DOHH2 (cell line): Measurements from ENCODE around the gene ANTXR1.

Source experiments
- H3F3A ChIP-seq: fragments of 200-600 bp; sonication (generic), shearing (Covaris generic); 2 replicates; pipeline ENCODE4 v1.6.0; 2016; ENCODE audit warnings: antibody characterized with exemption, mild to moderate bottlenecking; ENCODE audit not compliant: control insufficient read depth, insufficient read depth
- H3K27ac ChIP-seq: fragments of 200-600 bp; sonication (generic); 2 replicates; pipeline ENCODE4 v1.5.1; 2014; ENCODE audit warnings: low read depth, mild to moderate bottlenecking, low read length, moderate library complexity
- H3K27me3 ChIP-seq: fragments of 200-600 bp; sonication (generic); 2 replicates; pipeline ENCODE4 v1.6.1; 2014; ENCODE audit warnings: mild to moderate bottlenecking, low read length, mixed read lengths; ENCODE audit not compliant: control insufficient read depth
- H3K36me3 ChIP-seq: fragments of 200-600 bp; sonication (generic); 2 replicates; pipeline ENCODE4 v1.6.1; 2014; ENCODE audit warnings: mild to moderate bottlenecking, low read length, moderate library complexity, mixed read lengths; ENCODE audit not compliant: control insufficient read depth
- H3K4me1 ChIP-seq: fragments of 200-600 bp; sonication (generic); 2 replicates; pipeline ENCODE4 v1.6.1; 2014; ENCODE audit warnings: mild to moderate bottlenecking, low read length, mixed read lengths; ENCODE audit not compliant: control insufficient read depth
- H3K4me2 ChIP-seq: fragments of 200-600 bp; sonication (generic); 2 replicates; pipeline ENCODE4 v1.6.0; 2014; ENCODE audit warnings: mild to moderate bottlenecking, low read length, moderate library complexity
- H3K4me3 ChIP-seq: fragments of 200-600 bp; sonication (generic); 2 replicates; pipeline ENCODE4 v1.5.1; 2014; ENCODE audit warnings: mild to moderate bottlenecking, low read length, mixed read lengths
- H3K79me2 ChIP-seq: fragments of 200-600 bp; sonication (generic); 2 replicates; pipeline ENCODE4 v1.6.1; 2014; ENCODE audit warnings: mild to moderate bottlenecking, low read length, mixed read lengths; ENCODE audit not compliant: control insufficient read depth
- H3K9me2 ChIP-seq: fragments of 200-600 bp; sonication (generic); replicated peaks from 2 replicates; pipeline ENCODE4 v1.6.1; 2014; ENCODE audit warnings: mild to moderate bottlenecking, low read length, mixed read lengths; ENCODE audit not compliant: control insufficient read depth
- H3K9me3 ChIP-seq: fragments of 200-600 bp; sonication (generic); 2 replicates; pipeline ENCODE4 v1.6.1; 2014; ENCODE audit warnings: antibody characterized with exemption, low read length, mixed read lengths; ENCODE audit not compliant: control insufficient read depth, insufficient read depth
- H4K20me1 ChIP-seq: fragments of 200-600 bp; sonication (generic); 2 replicates; pipeline ENCODE4 v1.6.0; 2014; ENCODE audit warnings: low read depth, mild to moderate bottlenecking, antibody characterized with exemption, low read length, moderate library complexity; ENCODE audit not compliant: control insufficient read depth, insufficient read depth
- CTCF ChIP-seq: fragments of 200-600 bp; sonication (generic); IDR thresholded peaks from one replicate; pipeline ENCODE4 v1.5.1; 2014; ENCODE audit warnings: antibody characterized with exemption, mild to moderate bottlenecking, low read depth, low read length; ENCODE audit not compliant: poor library complexity, severe bottlenecking
- EZH2phosphoT487 ChIP-seq: fragments of 200-600 bp; sonication (generic); IDR thresholded peaks from 2 replicates; pipeline ENCODE4 v1.6.1; 2017; ENCODE audit warnings: borderline replicate concordance, mild to moderate bottlenecking, antibody characterized with exemption, low read length, moderate library complexity, mixed read lengths

ANTXR1 gene

GRCh38 chr2:69165091-69165880 is 152.3 kb downstream of the ANTXR1 start:
- Histone ChIP-seq H4K20me1 (no peaks in the 10 kb centered on the region), H3K9me2 (no peaks in the 10 kb centered on the region), H3F3A (no peaks in the 10 kb centered on the region), H3K27me3 (0 out of 2 replicates have a peak, but pooled peaks cover 6% of the 10 kb centered on the region), H3K4me2 (no peak overlapping the region), H3K36me3 (no peaks in the 10 kb centered on the region), H3K27ac (no peak overlapping the region), H3K79me2 (no peaks in the 10 kb centered on the region), H3K4me3 (no peak overlapping the region), H3K4me1 (no peaks in the 10 kb centered on the region), H3K9me3 (no peaks in the 10 kb centered on the region)
- TF ChIP-seq CTCF (no peak), EZH2phosphoT487 (no peak)

GRCh38 chr2:69166465-69166811 is 153.5 kb downstream of the ANTXR1 start:
- Histone ChIP-seq H3K27ac (no peak overlapping the region), H3K79me2 (no peaks in the 10 kb centered on the region), H3K4me1 (no peaks in the 10 kb centered on the region), H3K27me3 (0 out of 2 replicates have a peak, but pooled peaks cover 6% of the 10 kb centered on the region), H3K9me2 (no peaks in the 10 kb centered on the region), H3K36me3 (no peaks in the 10 kb centered on the region), H3K9me3 (no peaks in the 10 kb centered on the region), H3K4me2 (no peak overlapping the region), H3K4me3 (no peak overlapping the region), H4K20me1 (no peaks in the 10 kb centered on the region), H3F3A (no peaks in the 10 kb centered on the region)
- TF ChIP-seq EZH2phosphoT487 (no peak), CTCF (no peak)

- no peaks in the 10 kb centered on the region for H3K9me3 ChIP-seq
- no peaks in the 10 kb centered on the region for H3K4me1 ChIP-seq
- no peak overlapping the region for H3K4me2 ChIP-seq
- H3F3A ChIP-seq = no peaks in the 10 kb centered on the region
- H3K9me2 ChIP-seq = no peaks in the 10 kb centered on the region
- H3K27me3 ChIP-seq = 0 out of 2 replicates have a peak, but pooled peaks cover 6% of the 10 kb centered on the region
- H3K36me3 ChIP-seq = no peaks in the 10 kb centered on the region
- TF ChIP-seq CTCF (no peak), EZH2phosphoT487 (no peak)
- no peaks in the 10 kb centered on the region for H3K79me2 ChIP-seq
- H3K4me3 ChIP-seq = no peak overlapping the region
- H3K27ac ChIP-seq = no peak overlapping the region
- H4K20me1 ChIP-seq = no peaks in the 10 kb centered on the region
Observed at GRCh38 chr2:69166812-69167468, 154.0 kb downstream of the ANTXR1 start.
